Stimulated activated CD8-positive, alpha-beta memory T cell treated with anti-CD3 and anti-CD28 coated beads, Interleukin-15, amount 100 ng/mL, for 4 hours (primary cell): Measurements from ENCODE around the gene PLA2G10.
"Not testable (repeated sequence)": the region's sequence is repeated elsewhere in the genome, so short reads cannot be mapped to it uniquely, and the experiment has no call there.

Source experiments
- DNase-seq, 2 donors: peaks; one replicate each; pipeline ENCODE4 v3.0.0-alpha.2; 2020; ENCODE audit warnings: low read depth in 2 of 2

Gene PLA2G10

GRCh38 chr16:14667347-14668266 lies 26.5 kb downstream of the PLA2G10 start:
- DNase-seq: no peak

DNA sequence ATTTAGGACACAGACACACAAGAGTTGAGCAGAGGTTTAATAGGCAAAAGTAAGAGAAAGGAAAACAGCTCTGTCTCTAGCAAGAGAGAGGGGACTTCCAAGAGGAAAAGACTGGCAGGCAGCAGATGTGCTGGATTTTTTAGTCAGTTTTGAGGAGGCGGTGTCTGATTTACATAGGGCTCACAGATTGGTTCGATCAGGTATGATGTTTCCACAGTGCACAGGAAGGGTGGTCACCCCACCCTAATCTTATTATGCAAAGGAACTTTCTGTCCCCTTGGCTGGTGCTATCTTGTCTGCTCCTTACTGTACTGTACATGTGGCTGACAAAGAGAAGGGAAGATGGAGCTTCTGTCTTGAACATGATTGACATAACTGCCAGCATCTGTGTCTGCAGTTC lies 36.0 kb downstream of the PLA2G10 start:
- no peak for DNase-seq

GRCh38 chr16:14652726-14653125 lies 41.4 kb downstream of the PLA2G10 start:
- DNase-seq: no peak

DNA sequence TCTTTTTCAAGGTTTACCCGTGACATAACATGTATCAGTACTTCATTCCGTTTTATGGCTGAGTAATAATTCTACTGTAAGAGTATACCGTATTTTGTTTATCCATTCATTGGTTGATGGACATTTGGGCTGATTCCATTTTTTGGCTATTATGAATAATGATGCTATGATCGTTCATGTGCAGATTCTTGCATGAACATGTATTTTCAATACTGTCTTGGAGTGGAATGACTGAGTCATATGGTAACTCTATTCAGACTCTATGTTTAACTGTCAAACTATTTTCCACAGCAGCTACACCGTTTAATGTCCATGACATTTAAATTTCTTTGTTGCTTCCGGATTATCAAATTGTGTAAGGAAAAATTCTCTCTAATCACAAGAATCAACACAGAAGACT lies 43.5 kb downstream of the PLA2G10 start:
- DNase-seq: no peak

- no peak for DNase-seq
Observed at GRCh38 chr16:14649816-14650215, 44.3 kb downstream of the PLA2G10 start.

- DNase-seq: no peak
Observed at GRCh38 chr16:14641926-14642325, 52.2 kb downstream of the PLA2G10 start.

- no peak for DNase-seq
Observed at GRCh38 chr16:14641206-14641605, 52.9 kb downstream of the PLA2G10 start.

DNA sequence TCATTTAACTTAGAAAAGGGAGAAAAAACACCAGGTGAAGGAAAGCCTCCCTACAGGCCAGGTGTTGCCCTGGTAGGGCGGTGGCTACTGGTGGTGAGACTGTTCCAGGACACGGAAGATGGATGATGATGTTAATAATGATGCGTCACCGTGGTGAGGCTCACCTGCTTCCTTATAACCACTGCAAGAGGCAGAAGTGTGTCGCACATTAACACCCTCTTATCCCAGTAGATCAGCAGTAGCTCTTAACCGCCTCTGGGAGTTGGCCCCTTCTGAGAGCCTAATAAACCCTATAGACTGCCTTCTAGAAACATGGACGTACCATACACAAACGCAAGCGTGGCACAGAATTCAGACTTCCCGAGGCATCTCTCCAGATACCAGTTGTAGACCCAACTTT lies 53.6 kb downstream of the PLA2G10 start:
- DNase-seq: no peak

DNA sequence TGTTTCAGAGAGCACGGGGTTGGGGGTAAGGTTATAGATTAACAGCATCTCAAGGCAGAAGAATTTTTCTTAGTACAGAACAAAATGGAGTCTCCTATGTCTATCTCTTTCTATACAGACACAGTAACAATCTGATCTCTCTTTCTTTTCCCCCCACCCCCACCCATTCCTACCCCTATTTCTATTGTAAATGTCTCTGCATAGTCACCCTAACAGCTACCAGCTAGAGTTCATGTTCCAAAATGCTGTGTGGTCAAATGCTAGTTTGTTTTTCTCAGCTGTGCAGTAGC lies 57.2 kb downstream of the PLA2G10 start:
- not testable (repeated sequence) for DNase-seq

DNA sequence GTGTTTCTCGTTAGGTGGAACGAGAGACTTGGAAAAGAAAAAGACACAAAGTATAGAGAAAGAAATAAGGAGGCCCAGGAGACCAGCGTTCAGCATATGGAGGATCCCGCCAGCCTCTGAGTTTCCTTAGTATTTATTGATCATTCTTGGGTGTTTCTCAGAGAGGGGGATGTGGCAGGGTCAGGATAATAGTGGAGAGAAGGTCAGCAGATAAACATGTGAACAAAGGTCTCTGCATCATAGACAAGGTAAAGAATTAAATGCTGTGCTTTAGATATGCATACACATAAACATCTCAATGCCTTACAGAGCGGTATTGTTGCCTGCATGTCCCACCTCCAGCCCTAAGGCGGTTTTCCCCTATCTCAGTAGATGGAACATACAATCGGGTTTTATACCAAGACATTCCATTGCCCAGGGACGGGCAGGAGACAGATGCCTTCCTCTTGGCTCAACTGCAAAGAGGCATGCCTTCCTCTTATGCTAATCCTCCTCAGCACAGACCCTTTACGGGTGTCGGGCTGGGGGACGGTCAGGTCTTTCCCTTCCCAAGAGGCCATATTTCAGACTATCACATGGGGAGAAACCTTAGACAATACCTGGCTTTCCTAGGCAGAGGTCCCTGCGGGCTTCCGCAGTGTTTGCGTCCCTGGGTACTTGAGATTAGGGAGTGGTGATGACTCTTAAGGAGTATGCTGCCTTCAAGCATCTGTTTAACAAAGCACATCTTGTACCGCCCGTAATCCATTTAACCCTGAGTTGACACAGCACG lies 57.7 kb downstream of the PLA2G10 start:
- not testable (repeated sequence) for DNase-seq

DNA sequence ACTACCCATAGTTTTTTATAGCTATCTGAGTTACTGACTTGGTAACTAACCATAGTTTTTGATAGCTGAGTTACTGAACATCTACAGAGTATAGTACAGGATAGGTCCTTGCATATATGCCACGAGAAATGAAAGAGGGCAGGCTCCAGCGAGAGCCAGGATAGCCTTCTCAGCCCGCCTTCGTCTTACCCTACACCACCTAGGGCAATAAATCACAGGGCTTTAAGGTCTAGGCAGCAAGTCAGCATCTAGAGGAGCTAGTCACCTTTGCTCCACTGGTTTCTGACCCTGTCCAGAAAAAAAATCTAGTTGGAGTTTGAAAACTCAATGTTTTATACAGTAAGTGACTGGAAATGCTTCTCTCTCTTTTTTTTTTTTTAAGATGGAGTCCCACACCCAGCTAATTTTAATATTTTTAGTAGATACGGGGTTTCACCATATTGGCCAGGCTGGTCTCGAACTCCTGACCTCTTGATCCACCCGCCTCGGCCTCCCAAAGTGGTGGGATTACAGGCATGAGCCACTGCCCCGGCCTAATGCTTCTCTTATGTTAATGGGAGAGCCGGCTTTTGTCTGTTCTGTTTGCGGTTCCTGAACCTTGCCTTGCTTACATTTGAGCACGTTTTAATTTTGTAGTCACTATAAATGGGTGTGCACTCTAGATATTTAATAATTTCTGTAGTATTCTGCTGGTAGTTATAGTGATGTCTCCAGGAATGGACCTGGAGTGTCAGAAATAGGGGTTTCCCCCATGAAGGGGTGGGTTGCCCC lies 58.5 kb downstream of the PLA2G10 start:
- DNase-seq: no peak

- no peak for DNase-seq
Observed at GRCh38 chr16:14634389-14634725, 59.8 kb downstream of the PLA2G10 start.

DNA sequence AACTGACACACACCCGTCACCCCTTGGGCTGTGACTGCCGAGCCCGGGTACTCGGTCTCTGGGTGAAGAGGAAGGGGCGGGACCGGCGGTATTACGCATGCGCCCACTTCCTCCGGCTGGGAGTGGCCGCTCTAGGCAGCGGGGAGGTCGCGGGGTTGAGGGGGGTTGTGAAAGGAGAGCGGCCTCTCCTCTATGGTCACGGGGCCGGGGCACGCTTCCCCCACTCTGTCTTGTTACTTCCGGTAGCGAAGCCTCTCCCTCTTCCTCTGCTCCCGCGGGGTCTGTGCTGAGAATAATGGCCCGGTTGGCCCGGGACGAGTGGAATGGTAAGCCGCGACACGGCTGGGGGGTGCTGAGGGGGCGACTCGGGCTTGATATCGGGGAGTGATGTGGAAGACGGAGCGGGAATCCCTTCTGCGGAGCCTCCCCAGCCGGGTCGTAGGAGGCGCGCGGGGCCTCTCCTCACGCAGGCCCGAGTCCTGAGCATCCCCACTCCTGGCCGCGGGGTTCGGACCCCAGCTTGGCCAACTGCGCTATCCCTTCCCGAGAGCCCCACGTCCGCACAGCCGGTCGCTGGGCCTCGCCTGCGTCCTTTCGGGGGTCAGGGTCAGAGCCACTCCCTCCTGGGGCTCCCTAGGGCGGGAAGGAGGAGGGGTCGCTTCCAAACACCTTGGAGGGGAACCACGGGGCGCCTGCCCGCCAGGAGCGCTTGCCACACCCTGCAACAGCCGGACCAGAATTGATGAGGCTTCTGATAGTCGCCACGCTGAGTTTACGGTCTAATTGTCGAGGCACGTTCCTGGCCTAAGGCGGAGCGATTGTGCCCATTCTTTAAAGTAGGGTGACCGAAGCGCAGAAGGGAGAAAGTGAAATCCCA lies 61.2 kb downstream of the PLA2G10 start, which contains the start of gene BFAR:
BFAR (plus strand) TSS at position 259 of the 877 bp plus-strand sequence. CDS start 11,396 bp downstream, outside the sequence.
- DNase-seq: peak; percentile 98 to 99

GRCh38 chr16:14630620-14631330 lies 63.3 kb downstream of the PLA2G10 start:
- DNase-seq: not testable (repeated sequence)

GRCh38 chr16:14629919-14630619 lies 64.0 kb downstream of the PLA2G10 start, which contains the start of gene PARN:
Gene PARN (minus strand): TSS chr16:14630260. CDS start chr16:14630125, 135 bp downstream.
- peak; percentile 94 to 95 for DNase-seq

DNA sequence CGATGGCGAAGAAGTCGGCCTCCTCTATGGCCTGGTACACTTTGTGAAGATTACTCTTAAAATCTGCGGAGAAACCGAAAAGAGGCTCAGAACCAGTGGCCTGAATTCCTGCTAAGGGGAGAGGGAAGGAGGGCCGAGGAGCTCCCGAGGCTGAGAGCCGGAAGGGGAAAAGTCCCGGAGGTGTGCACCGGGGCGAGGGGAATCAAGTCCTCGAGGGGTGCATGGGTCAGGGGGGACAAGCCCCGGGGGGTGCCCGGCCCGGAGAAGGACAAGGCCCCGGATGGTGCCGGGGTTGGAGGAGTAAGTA lies 64.5 kb downstream of the PLA2G10 start:
- DNase-seq: peak in 1 of 2 donors; percentile 5

DNA sequence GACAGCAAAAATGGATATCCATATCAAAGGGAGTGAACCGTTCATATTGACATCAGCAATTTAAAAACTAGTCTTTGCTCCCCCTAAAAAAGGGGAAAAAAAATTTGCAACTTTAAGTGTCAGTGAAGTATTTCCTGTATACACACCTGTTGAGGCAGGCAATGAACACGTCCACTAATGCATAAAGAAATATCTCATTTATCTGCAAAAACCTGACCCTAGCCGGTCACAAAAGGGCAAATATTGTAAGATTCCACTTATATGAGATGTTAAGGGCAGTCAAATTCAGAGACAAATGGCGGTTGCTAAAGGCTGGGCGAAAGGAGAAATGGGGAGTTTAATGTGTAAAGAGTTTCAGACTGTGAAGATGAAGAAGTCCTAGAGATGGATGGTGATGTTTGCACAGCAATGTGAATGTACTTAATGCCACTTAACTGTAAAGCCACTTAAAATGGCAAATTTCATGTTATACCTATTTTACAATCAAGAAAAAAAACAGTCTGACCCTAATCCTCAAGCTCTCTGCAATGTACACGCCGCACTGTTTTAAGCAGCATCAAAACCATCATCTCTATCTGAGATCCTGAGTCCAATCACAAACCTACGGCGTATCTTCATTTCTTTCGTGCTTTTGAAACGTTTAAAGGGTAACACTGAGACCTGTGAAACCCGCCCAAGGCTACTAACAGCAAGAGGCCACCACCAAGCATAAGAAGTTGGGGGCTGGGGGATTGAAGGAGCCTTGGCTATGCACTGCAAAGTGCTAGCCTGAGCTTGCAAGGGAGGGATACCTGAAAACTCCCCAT lies 65.1 kb downstream of the PLA2G10 start:
- no peak for DNase-seq

- DNase-seq: no peak
Observed at GRCh38 chr16:14627078-14627477, 67.0 kb downstream of the PLA2G10 start.
